ENCODE data around the gene CCNJL.

CCNJL gene

DNA sequence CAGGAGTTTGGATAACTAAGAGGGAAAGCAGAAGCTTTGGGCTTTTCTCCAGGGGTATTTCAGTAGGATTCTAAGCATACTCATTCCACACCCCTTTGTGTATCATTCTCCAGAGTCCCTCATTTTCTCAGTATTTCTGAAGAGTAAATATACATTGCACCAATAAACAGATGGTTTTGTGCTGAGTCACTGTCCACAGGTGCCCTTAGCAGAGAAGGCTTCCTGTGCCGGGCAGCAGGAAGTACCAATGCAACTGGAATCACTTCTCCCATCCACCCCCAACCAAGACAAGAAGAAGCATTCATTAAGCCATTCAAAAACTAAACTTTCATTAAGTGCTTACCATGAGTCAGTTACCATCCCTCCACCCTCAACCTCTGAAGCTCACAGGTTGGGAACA lies 3.6 kb upstream of the CCNJL start:
- DNase-seq (ENCODE audit: extremely low spot score) = no peak
- TF ChIP-seq BHLHE40 (IDR thresholded peaks at IDR 0.05; ENCODE audit: borderline replicate concordance) (no peak), TARDBP (IDR thresholded peaks at IDR 0.05) (no peak), SP1 (IDR thresholded peaks at IDR 0.05) (no peak), ELF4 (IDR thresholded peaks at IDR 0.05) (no peak), ARNT (IDR thresholded peaks at IDR 0.05) (no peak), HDGF (IDR thresholded peaks at IDR 0.05; ENCODE audit: borderline replicate concordance) (no peak), LEF1 (IDR thresholded peaks at IDR 0.05; ENCODE audit: borderline replicate concordance) (no peak), FOXK2 (IDR thresholded peaks at IDR 0.05) (no peak), FOXM1 (IDR thresholded peaks at IDR 0.05; ENCODE audit: borderline replicate concordance) (no peak), FOXA1 (IDR thresholded peaks at IDR 0.05) (no peak), L3MBTL2 (conservative IDR thresholded peaks at IDR 0.05) (no peak), SUZ12 (IDR thresholded peaks at IDR 0.05) (no peak), NFRKB (IDR thresholded peaks at IDR 0.05) (no peak), CTBP1 (IDR thresholded peaks at IDR 0.05; ENCODE audit: borderline replicate concordance) (no peak), ZNF384 (IDR thresholded peaks at IDR 0.05) (no peak)
- TF ChIP-seq, protein P1, sequence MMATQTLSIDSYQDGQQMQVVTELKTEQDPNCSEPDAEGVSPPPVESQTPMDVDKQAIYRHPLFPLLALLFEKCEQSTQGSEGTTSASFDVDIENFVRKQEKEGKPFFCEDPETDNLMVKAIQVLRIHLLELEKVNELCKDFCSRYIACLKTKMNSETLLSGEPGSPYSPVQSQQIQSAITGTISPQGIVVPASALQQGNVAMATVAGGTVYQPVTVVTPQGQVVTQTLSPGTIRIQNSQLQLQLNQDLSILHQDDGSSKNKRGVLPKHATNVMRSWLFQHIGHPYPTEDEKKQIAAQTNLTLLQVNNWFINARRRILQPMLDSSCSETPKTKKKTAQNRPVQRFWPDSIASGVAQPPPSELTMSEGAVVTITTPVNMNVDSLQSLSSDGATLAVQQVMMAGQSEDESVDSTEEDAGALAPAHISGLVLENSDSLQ (IDR thresholded peaks at IDR 0.05) = no peak
- POLR2A ChIA-PET = no interaction called here
- CTCF ChIA-PET = interaction anchor here (0.7 kb wide), 1 partner anchor 11 kb away, joined by 3 read pairs; no protein-coding TSS in a partner anchor

DNA sequence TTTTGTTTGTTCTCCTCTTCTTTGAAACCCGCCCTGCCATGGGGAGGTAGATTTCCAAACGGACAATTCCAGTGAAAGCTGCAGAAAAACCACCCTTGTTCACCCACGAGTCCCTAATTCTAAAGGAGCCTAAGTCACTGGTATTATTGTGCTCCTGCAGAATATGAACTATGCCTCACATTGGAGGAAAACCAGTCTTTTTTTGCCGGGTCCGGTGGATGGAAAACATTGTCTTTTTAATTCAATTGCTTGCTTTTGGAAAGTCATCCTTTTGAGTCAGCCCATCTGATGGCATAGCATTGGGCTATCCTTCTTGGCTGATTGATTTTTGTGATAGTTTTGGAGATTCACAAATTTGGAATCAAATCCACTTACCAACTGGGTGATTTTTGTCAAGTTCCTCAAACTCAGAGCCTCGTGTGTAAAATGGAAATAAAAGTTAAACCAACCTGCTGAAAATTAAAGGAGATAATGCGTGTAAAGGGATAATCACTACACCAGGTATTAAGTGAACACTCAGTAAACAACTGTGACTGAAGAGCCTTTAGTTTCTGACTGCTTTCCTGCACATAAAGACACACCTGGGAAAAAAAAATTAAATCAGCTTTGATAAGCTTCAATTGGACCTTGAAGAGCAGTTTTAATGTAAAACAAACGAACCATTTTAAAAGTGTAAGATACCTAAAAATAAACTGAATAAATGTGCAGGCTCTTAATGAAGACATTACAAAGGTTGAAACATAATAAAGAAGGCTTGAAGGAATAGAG lies 780 bp upstream of the CCNJL start:
- CTCF ChIA-PET = no interaction called here

DNA sequence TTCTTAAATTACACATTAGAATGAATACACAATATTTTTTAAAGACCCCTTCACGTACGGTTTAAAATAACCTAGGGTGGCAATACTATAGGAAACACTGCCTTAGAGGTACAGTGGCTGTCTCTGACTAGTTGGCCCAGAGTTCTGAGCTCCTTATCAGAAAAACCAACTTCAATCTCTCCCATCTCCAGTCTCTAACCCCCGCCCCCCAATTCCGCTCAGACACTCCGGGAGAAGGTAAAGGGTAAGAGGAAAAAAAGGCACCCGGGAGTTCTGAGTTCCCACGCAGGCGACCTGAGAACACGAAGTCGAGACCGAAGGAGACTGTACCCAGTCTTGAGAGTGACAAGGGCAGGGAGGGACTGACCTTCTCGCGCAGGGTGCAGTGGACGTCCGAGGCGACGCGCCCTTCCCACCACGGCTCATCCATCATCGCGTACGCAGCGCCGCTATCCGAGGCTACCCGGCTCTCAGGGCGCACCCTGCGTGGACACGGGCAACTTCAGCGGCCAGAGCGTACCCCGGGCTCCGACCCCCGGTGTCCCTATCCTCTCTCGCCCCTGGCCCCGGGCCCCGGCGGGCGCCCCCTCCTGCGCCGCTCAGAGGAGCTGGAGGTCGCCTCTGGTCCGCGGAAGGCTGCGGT lies 752 bp downstream of the CCNJL start:
- TF ChIP-seq LEF1 (IDR thresholded peaks at IDR 0.05; ENCODE audit: borderline replicate concordance) (no peak), CTBP1 (IDR thresholded peaks at IDR 0.05; ENCODE audit: borderline replicate concordance) (no peak), FOXA1 (IDR thresholded peaks at IDR 0.05) (no peak), SP1 (IDR thresholded peaks at IDR 0.05) (no peak), SUZ12 (IDR thresholded peaks at IDR 0.05) (no peak), ARNT (IDR thresholded peaks at IDR 0.05) (no peak), ELF4 (IDR thresholded peaks at IDR 0.05) (no peak), L3MBTL2 (conservative IDR thresholded peaks at IDR 0.05) (no peak), ZNF384 (IDR thresholded peaks at IDR 0.05) (no peak), FOXM1 (IDR thresholded peaks at IDR 0.05; ENCODE audit: borderline replicate concordance) (no peak), BHLHE40 (IDR thresholded peaks at IDR 0.05; ENCODE audit: borderline replicate concordance) (no peak), HDGF (IDR thresholded peaks at IDR 0.05; ENCODE audit: borderline replicate concordance) (no peak), NFRKB (IDR thresholded peaks at IDR 0.05) (no peak), TARDBP (IDR thresholded peaks at IDR 0.05) (no peak), FOXK2 (IDR thresholded peaks at IDR 0.05) (no peak)
- TF ChIP-seq, protein P1 (IDR thresholded peaks at IDR 0.05) = no peak
- POLR2A ChIA-PET = interaction anchor here (1.5 kb wide), 1 partner anchor 28 kb away, joined by 3 read pairs; no protein-coding TSS in a partner anchor
- CTCF ChIA-PET = interaction anchor here (0.9 kb wide), 1 partner anchor 231 kb away, joined by 3 read pairs; no protein-coding TSS in a partner anchor
- no peak for DNase-seq (ENCODE audit: extremely low spot score)

More for the DNA sequence above, 780 bp upstream of the CCNJL start:
- no peak for DNase-seq (ENCODE audit: extremely low spot score)
- POLR2A ChIA-PET = interaction anchor here (1.5 kb wide), 1 partner anchor 27 kb away, joined by 3 read pairs; no protein-coding TSS in a partner anchor
- no peak for TF ChIP-seq BHLHE40 (IDR thresholded peaks at IDR 0.05; ENCODE audit: borderline replicate concordance)
- peak; percentile 27; the same call in 1 of the 2 replicates for TF ChIP-seq L3MBTL2 (conservative IDR thresholded peaks at IDR 0.05)

DNA sequence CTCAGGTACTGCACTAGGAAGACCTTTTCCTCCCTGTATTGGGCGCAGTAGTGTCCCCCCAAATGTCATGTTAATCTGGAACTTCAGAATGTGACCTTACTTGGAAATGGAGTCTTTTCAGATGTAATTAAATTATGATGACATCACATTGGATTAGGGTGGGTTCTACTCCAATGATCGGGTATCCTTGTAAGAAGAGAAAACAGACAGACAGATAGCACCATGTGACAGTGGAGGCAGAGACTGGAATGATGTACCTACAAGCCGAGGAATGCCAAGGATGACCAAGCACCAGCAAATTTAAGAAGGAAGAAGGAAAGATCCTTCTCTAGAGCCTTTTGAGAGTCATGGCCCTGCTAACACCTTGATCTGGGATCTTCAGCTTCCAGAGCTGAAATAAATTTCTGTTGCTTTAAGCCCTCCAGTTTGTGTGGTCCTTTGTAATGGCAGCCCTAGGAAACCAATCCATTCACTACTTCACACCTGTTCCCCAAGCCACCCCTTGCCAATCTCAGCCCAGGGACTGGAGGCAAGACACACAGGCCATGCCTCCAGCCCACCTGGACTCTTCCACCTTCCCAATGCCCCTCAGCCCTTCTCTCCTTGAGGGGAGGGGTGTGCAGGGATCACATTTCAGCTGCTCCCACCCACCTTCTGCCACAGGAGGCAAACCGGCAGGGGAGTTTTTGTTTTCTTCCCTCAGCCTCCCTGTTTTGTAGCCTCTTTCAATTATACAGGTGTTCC lies 1.6 kb downstream of the CCNJL start:
- ChIA-PET POLR2A (no interaction called here), CTCF (no interaction called here)
- DNase-seq (ENCODE audit: extremely low spot score) = no peak
- TF ChIP-seq FOXA1 (IDR thresholded peaks at IDR 0.05) (no peak), FOXK2 (IDR thresholded peaks at IDR 0.05) (no peak), HDGF (IDR thresholded peaks at IDR 0.05; ENCODE audit: borderline replicate concordance) (no peak), SUZ12 (IDR thresholded peaks at IDR 0.05) (no peak), NFRKB (IDR thresholded peaks at IDR 0.05) (no peak), TARDBP (IDR thresholded peaks at IDR 0.05) (no peak), FOXM1 (IDR thresholded peaks at IDR 0.05; ENCODE audit: borderline replicate concordance) (no peak), ARNT (IDR thresholded peaks at IDR 0.05) (no peak), LEF1 (IDR thresholded peaks at IDR 0.05; ENCODE audit: borderline replicate concordance) (no peak), SP1 (IDR thresholded peaks at IDR 0.05) (no peak)
- TF ChIP-seq, protein P1 (IDR thresholded peaks at IDR 0.05) = no peak

DNA sequence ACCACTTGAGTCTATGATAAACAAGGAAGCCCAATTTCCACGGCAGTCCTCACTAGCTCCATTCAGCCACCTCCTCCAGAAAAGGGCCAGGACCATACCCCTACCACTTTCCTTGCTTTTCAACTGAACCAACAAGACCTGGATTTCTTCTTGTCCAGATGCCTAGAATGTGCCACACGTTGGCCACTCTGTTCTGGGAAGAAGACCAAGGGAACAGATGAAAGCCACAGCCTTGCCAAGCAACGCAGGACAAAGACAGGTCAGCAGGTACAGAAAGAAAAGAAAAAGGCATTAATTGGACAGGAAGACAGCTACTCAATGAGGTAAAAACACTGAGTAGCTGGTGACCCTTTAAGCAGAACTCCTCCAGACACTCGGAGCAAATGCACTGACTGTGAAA lies 2.2 kb downstream of the CCNJL start:
- CTCF ChIA-PET = no interaction called here
- TF ChIP-seq L3MBTL2 (conservative IDR thresholded peaks at IDR 0.05) (no peak), BHLHE40 (IDR thresholded peaks at IDR 0.05; ENCODE audit: borderline replicate concordance) (no peak), LEF1 (IDR thresholded peaks at IDR 0.05; ENCODE audit: borderline replicate concordance) (no peak), CTBP1 (IDR thresholded peaks at IDR 0.05; ENCODE audit: borderline replicate concordance) (no peak), FOXA1 (IDR thresholded peaks at IDR 0.05) (no peak), TARDBP (IDR thresholded peaks at IDR 0.05) (no peak), FOXM1 (IDR thresholded peaks at IDR 0.05; ENCODE audit: borderline replicate concordance) (no peak), ARNT (IDR thresholded peaks at IDR 0.05) (no peak), HDGF (IDR thresholded peaks at IDR 0.05; ENCODE audit: borderline replicate concordance) (no peak), ELF4 (IDR thresholded peaks at IDR 0.05) (no peak), SP1 (IDR thresholded peaks at IDR 0.05) (no peak), SUZ12 (IDR thresholded peaks at IDR 0.05) (no peak), ZNF384 (IDR thresholded peaks at IDR 0.05) (no peak), NFRKB (IDR thresholded peaks at IDR 0.05) (no peak), FOXK2 (IDR thresholded peaks at IDR 0.05) (no peak)
- TF ChIP-seq, protein P1 (IDR thresholded peaks at IDR 0.05) = no peak
- DNase-seq (ENCODE audit: extremely low spot score) = no peak
- POLR2A ChIA-PET = no interaction called here

Measured in HEK293T (cell line).